GM19468 (cell line): ENCODE data around the gene STXBP2.

Experiments used
- ATAC-seq: cut with Tn5 transposase; IDR thresholded peaks from one replicate; pipeline ENCODE4 v1.9.1; 2021; ENCODE audit warnings: mild to moderate bottlenecking, moderate library complexity, moderate number of reproducible peaks; ENCODE audit not compliant: unreplicated experiment; ENCODE audit errors: extremely low read depth

The STXBP2 gene

GRCh38 chr19:7612282-7613274, 24.3 kb upstream of the STXBP2 start:
- ATAC-seq = no peak

GRCh38 chr19:7614859-7615741, 21.8 kb upstream of the STXBP2 start:
- ATAC-seq = no peak

GRCh38 chr19:7617172-7617571, 19.7 kb upstream of the STXBP2 start:
- ATAC-seq = no peak

GRCh38 chr19:7617735-7618134, 19.2 kb upstream of the STXBP2 start:
- ATAC-seq = no peak

GRCh38 chr19:7618348-7618747, 18.6 kb upstream of the STXBP2 start:
- no peak for ATAC-seq

GRCh38 chr19:7618771-7619510, 18.0 kb upstream of the STXBP2 start:
- no peak for ATAC-seq

- no peak for ATAC-seq
These were observed 17.1 kb upstream of the STXBP2 start for GRCh38 chr19:7619671-7620441.

- no peak for ATAC-seq
These were observed 16.2 kb upstream of the STXBP2 start for GRCh38 chr19:7620442-7621412.

GRCh38 chr19:7622933-7623685, 13.8 kb upstream of the STXBP2 start:
- ATAC-seq = no peak

- no peak for ATAC-seq
These were observed 12.9 kb upstream of the STXBP2 start for GRCh38 chr19:7623725-7624603.

- no peak for ATAC-seq
These were observed 12.1 kb upstream of the STXBP2 start for GRCh38 chr19:7624810-7625209.

GRCh38 chr19:7625763-7626372, 11.0 kb upstream of the STXBP2 start:
- no peak for ATAC-seq

- ATAC-seq = no peak
These were observed 9.7 kb upstream of the STXBP2 start for GRCh38 chr19:7627166-7627565.

- ATAC-seq = no peak
These were observed 8.2 kb upstream of the STXBP2 start for GRCh38 chr19:7628589-7629311.

- peak; percentile 77 for ATAC-seq
These were observed 7.4 kb upstream of the STXBP2 start, which contains the start of the genes PET100 and XAB2 for GRCh38 chr19:7629347-7630054. PET100 (plus strand) TSS chr19:7629793; CDS start chr19:7629834, 41 bp downstream. XAB2 (minus strand) TSS chr19:7629545; CDS start chr19:7629527, 18 bp downstream.
